Activated naive CD4-positive, alpha-beta T cell treated with anti-CD3 and anti-CD28 coated beads, Interleukin-2, amount 50 U/mL, for 16 hours (primary cell): ENCODE measurements around the gene SLC22A12.
"Not testable (repeated sequence)": the region's sequence is repeated elsewhere in the genome, so short reads cannot be mapped to it uniquely, and the experiment has no call there.

Experiments used
- DNase-seq: peaks from one replicate; pipeline ENCODE4 v3.0.0-alpha.2; 2020

Gene SLC22A12

DNA sequence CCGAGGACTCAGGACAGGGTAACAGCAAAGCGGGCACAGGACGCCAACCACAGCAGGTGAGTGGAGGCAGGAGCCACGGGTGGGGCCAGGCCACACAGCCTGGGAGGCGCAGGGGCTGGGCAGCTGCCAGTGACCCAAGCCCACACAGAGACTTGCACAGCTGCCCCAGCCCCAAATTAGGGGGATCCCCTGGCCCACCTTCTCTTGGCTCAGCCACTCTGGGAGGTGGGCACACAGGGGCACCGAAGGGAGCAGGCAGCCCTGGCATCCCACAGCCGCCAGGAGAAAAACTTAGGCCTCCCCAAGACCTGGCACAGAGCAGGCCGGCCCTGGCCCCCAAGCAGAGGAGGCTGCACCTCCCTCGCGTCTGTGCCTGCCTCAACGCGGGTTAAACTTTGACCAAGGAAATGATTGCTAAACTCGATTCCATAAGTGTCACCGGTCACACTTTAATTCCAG, at the start of gene SLC22A12:
Gene SLC22A12 (plus strand): TSS at position 458 of the 459 bp plus-strand sequence. CDS start 337 bp downstream, outside the sequence.
- DNase-seq = no peak

DNA sequence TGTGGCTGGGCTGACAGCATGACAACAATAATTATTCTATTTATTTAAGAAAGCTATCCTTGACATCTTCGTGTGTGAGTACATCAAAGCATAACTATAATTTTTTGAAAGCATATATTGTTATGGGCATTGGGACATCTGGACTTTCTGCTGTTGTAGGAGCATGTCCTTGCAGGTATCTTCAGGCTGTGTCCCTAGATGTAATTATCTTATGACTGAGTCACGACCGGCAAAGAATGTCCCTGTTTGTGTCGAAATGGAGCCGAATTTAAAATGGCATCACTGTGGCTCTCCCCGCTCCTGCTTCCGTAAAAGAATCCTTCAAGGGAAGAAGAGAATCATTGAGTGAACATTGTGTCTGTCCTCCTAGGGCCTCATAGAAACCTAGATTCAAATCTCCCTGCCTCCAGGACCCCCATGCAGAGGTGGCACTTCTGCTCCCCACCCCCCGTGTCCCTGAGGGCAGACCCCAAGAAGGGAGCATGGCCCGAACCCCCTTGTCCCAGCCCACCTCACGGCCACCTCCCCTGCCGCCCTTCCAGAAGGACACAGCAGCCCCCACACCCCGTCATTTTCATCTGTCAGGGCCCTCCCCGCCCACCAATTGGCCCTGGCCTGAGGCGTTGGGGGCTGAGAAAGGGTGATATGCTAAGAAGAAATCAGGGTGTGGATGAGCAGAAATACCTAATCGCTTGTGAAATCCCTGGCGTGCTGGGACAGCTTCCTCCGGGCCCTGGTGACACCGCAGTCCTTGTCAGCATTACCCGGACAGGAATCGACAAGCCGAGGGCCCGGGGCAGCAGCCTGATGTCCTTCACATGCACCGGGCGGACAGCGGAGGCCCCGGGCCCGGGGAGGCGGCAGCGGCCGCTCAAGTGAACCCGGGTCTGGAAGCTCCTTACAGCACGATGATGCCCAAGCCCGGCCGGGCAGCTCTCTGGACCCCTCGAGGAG, 48.6 kb upstream of the SLC22A12 start:
- no peak for DNase-seq

DNA sequence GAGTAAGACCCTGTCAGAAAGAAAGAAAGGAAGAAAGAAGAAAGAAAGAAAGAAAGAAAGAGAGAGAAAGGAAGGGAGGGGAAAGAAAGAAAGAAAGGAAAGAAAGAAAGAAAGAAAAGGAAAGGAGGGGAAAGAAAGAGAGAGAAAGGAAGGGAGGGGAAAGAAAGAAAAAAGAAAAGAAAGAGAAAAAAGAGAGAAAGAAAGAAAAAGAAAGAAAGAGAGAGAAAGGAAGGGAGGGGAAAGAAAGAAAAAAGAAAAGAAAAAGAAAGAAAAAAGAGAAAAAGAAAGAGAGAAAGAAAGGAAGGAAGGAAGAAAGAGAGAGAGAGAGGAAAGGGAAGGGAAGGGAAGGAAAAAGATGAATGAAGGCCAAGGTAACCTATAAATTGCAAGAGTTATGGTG, 47.2 kb upstream of the SLC22A12 start:
- DNase-seq = no peak

DNA sequence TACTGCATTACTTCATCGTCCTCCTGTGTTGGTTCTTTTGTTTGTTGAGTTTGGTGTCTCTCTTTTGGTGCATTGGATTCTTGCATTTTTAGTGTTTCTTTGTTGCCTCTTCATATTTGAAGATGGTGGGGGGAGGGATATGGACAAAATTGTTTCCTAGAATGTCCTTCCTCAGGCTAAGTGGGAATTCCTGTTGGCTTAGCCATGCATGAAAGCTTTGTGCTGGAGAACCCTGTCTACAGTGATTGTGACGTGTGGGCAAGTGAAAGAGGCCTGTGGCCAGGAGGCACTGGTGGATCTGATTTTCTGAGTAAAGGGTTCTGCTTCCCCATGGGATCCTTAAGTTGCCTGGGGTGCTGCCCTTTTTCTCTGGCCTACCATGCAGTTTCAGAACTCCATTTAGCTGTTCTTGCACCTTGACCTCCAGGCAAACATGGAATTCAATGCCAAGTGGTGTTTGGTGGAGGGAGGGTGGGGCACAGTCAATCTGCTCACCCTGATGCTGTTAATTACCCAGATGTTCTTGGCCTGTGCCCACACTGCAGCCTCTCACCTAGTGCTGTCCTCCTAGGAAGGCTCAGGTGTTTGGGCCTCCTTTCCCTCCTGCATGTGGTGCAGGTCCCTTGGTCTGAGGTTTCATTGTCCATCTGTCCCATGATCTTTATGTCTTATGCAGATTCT, 46.3 kb upstream of the SLC22A12 start:
- DNase-seq = no peak

DNA sequence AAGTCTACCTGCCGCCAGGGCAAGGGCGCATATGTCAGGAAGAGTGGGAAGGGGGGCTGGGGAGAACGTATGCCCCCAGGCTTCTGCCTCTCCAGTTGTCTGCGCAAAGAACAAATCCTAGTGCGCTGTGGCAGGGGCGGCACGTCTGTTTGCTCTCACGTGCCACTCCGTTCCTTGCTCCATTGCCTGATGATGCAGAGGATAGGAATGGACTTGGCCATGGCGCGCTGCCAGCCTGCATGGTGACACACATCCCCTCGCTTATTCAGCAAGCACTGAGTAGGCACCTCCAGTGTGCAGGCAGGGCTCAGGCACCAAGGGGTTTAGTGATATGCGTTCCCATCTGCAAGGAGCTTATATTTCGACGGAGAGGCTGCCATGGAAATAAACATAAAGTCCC, 45.4 kb upstream of the SLC22A12 start:
- DNase-seq = no peak

DNA sequence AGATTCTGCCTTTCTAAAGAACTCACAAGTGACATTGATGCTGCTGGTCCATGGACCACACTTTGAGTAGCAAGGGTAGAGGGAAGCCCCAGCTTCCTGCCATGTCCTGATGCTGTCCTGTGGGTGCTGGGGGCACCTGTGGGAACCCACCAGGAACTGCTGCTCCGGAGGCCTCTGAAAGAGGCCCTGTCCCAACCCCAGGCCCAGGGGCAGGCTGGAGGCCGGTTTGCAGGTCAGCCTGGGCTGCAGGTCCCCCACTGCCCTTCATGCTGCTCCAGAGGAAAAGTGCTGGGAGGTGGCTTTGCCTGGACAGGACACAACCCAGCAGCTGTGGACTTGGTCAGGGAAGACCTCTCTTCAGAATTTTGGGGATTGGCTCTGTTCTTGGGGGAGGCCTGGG, 44.8 kb upstream of the SLC22A12 start:
- DNase-seq = no peak

DNA sequence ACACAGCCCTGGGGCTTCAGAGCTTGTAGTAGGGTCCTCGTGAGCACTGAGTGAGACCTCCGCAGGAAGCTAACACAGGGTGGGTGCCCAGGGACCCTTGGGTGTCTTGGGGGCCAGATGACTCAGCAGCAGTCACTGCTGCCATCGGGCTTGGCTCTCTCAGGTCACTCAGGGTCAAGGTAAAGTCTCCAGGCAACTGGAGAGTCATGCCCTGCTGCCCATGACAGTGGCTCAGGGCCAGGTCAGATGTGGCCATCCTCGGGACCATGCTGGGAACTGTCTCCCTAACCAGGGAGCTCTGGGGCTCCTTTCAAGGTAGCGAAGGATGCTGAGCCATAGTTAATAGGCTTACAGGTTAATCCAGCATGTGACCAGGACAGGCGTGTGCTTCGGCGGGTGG, 44.4 kb upstream of the SLC22A12 start:
- DNase-seq = no peak

DNA sequence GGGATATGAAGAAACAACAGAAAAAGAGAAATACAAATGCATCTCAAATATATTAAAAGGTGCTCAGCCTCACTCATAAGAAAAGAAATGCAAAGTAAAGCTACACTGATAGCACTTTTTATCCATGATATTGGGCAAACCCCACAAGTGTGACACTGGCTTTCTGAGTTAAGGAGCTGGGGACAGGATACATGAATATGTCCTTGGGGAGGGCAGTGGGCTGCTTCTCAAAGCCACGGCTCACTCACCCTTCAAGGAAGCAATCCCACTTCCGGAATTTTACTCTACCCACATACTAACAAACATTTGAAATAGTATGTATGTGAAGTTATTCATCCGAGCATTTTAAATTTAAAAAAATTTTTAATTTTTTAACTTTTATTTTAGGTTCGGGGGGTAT, 41.1 kb upstream of the SLC22A12 start:
- no peak for DNase-seq

DNA sequence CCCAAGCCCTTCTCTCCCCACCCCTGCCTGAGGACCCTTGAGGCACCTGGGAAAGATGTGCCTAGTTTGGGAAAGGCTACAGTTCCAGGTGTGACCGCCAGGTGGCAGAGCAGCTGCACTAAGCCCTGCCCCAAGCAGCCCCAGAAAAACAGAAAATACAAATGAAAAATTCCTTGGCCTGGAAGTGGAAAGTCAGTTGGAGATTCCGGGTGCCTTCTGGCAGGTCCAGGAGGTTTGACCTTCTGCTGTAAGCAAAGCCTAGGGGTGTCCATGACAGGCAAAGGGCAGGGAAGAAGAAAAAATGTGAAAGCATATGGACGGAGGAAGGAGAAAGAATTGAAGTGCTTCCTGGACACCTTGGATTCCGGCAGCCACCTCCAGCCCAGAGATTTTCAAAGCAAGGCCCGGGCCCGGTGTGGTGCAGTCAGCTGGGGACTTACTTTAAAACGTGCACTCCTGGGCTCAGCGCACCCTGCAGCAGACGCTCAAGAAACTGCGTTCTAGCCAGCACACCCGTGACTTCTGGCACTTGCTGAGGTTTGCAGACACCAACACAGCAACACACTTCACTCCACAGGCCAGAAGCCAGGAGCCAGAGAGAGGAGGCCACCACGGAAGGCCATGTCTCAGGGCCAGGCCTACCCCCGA, 37.3 kb upstream of the SLC22A12 start:
- DNase-seq = peak; percentile 49

DNA sequence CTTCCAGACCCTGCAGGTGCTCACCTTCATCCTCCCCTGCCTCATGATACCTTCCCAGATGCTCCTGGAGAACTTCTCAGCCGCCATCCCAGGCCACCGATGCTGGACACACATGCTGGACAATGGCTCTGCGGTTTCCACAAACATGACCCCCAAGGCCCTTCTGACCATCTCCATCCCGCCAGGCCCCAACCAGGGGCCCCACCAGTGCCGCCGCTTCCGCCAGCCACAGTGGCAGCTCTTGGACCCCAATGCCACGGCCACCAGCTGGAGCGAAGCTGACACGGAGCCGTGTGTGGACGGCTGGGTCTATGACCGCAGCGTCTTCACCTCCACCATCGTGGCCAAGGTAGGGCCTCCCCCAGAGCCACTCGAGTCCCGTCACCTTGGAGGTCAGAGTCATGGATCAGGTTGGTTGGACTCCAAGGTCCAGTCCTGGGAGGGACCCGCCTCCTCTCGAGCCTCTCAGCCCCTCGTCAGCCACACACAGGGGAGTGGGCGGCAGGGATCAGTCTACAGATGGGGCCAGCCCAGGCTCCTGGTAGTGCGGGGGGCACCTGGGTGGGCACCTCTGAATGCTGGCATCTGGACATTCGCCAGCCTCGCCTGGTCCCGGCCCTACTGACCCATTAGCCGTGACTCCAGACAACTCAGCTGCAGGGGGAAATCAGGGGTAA, 34.8 kb upstream of the SLC22A12 start:
- DNase-seq = no peak

DNA sequence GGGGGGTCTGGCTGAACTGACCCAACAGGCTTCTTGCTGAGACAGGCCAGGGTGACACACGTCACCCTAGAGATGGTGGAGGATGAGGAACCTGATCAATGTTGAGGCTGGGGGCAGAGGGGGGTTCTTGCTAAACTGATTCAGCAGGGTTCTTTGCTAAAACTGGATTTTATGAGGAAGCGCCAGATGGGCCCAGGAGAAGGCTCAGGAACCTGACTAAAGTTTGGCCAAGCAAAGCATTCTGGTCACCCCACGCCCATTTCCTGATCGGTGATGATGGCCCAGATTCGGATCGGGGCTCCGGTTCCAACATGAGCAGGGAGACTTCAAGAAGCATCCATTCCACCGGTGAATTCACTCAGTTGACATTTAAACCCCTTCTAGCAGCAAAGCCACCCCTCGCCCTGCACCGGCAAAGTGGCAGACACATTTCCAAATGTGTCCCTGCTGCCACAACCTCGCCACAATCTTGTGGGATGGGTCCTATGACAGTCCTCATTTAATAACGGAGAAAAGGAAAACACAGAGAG, 34.2 kb upstream of the SLC22A12 start:
- no peak for DNase-seq

DNA sequence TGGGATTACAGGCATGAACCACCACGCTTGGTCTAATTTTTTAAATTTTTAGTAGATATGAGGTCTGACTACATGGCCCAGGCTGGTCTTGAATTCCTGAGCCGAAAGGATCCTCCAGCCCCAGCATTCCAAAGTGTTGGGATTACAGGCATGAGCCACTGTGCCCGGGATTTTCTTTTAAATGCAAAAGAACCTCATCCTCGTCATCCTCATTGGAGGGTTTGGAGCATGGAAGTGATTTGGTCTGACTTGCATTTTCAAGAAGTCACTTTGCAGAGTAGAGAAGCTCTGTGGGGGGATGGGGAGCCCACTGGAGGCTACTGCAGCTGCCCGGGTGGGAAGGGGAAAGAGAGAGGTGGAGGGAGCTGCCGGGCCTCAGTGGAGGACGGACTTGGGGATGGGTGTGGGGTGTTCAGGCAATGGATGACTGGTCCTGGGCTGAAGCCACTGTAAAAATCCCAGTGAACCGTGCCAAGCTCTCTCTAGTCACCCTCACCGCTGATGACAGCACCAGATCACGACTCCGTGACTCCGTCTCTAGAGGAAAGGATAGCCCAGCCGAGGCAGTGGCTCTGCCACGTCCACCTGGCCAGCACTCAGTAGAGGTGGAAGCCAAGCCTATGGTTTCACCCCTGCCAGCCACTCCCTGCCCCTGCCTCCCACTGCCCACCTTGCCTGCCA, 32.8 kb upstream of the SLC22A12 start:
- no peak for DNase-seq

DNA sequence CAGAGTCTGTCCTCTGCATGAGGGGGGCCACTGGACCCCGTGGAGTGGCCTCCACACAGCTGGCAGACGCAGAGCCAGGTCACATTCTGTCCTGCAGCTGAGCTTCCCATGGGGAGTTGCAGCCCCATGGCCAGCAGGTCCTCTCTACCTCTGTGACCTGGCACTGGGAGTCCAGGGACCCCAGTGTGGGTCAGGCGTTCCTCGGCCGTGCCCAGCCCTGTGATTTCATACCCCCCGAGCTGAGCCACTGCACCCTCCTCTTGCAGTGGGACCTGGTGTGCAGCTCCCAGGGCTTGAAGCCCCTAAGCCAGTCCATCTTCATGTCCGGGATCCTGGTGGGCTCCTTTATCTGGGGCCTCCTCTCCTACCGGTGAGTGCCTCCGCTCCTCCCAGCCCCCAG, 32.2 kb upstream of the SLC22A12 start:
- no peak for DNase-seq

DNA sequence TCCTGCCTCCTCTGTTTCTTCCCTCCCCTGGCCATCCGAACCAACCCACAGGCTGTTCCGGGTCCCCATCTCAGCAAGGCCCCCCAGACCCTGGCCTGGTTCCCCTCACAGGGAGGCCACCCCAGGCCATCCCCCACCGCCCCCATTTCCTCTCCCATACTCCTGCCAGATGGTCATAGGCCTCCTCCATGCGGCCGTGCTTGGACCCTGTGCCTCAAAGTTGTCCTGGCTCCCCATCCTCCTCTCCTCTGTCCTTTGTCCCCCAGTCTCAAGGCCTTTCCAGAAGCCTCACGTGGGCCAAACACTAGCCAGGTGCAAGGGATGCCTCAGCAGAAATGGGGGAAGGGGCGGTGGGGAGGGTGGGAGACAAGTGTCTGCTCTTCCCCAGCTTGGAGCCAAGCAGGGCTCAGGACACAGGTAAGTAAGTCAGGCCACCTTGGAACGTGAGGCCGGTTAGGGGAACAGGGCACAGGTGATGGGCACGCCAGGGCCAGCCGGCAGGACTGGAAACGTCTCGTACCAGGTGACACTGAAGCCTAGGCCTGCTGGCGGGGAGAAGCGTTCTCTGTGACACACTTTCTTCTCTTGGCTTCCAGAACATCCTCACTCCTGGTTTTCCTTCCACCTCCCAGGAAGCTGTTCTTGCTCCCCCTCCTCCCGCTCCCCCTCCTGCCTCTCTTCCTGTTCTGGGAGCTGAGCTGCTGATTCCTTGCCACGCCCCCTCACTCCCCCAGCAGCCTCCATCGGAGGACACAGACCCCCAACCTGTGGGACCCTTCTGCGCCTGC, 31.5 kb upstream of the SLC22A12 start:
- no peak for DNase-seq

DNA sequence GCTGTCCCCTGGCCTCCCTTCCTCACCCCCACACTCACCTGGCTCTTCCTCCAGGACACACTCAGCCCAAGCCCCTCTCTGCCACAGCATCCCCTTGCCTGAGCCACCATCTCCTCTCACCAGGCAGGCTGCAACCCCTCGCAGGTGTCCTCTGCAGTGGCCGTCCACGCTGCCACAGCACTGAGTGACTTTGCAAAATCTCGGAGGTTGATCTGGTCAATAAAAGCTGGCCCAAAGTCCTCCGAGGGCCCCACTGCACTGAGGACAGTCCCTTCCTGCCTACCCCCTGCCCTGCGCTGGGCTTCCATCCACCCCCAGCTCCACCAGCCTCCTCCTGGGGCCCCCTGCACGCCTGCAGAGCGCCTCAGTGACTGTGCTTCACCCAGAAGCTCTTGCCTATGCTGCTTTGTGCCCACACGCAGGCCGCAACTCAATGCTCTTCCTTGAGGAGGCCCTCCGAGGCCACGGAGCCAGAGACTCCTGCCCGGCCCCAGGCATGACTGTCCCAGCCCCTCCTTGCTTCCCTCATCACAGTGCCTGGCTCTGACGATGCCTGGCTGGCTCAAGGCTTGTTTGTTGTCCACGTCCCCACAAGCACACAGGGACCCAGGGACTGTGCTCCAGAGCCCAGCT, 30.8 kb upstream of the SLC22A12 start:
- no peak for DNase-seq

DNA sequence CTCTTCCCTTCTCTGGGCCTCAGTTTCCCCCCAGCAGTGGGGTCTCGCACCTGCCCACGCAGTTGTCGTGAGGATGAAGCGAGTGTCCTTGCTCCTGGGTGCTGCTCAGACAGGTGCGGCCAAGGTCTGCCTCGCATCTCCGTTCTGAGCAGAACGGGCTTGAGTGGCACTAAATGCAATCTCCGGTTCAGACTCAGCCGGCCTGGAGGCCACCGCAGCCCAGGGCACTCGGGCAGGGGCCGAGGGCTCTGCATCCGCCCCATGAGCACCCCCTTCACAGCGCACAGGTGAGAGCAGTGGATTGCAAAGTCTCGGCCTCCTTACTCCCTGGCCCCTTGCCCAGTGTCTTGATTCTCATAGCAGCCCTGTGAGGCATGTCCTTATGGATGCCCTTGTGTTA, 30.1 kb upstream of the SLC22A12 start:
- no peak for DNase-seq

DNA sequence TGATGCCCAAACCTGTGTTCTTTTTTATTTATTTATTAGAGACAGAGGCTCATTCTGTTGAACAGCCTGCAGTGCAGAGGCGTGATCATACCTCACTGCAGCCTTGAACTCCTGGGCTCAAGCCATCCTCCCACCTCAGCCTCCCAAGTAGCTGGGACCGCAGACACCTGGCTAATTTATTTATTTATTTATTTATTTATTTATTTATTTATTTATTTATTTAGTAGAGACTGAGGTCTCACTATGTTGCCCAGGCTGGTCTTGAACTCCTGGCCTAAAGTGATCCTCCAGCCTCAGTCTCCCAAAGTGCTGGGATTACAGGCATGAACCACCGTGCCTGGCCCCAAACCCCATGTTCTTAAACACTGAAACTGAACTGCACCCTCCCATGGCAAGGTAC, 29.6 kb upstream of the SLC22A12 start:
- not testable (repeated sequence) for DNase-seq

DNA sequence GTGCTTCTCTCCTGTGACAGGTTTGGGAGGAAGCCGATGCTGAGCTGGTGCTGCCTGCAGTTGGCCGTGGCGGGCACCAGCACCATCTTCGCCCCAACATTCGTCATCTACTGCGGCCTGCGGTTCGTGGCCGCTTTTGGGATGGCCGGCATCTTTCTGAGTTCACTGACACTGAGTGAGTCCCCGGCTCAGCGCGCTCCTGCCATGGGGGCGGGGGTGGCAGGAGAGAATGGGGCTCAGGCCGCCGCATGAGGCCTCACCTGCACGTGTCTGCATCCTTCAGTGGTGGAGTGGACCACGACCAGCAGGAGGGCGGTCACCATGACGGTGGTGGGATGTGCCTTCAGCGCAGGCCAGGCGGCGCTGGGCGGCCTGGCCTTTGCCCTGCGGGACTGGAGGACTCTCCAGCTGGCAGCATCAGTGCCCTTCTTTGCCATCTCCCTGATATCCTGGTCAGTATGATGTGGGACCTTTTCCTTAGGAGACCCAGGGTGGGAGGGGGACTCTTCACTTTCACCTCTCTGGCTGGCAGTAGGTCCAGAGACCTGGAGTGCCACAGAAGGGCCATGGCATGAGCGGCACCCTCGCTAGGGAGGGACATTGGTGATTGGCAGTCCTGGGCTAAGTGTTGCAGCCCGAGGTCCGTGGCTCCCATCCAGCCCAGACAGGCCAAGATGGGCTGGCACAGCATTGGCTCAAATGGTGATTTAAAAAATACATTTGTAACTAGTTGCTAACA, 28.9 kb upstream of the SLC22A12 start:
- DNase-seq = no peak

DNA sequence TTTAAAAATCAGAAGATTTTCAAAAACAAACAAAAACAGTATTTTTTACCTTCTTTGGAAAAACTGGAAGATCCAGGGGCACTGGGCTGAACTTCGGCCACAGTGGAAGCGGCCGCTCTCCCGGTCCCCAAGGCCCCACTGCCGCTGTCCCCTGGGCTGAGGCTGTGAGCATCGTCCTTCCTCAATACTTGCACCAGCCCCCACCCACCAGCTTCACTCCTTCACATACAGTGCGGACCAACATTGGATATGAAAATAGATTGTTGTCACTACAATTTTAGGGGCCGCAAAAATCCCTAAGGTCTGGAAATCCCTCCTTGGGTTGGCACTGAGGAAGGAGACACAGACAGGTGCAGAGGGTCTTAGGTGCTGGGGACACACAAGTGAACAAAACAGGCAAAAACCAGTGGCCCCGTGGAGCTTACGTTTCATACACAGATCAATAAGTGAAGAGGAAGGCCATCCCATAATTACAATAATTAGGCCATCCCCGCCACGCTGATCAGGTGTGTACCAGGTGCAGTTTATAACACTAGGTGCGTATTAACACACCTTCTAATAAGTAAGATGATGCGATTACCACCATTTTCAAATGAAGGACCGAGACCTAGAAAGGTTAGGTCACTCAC, 28.2 kb upstream of the SLC22A12 start:
- no peak for DNase-seq

DNA sequence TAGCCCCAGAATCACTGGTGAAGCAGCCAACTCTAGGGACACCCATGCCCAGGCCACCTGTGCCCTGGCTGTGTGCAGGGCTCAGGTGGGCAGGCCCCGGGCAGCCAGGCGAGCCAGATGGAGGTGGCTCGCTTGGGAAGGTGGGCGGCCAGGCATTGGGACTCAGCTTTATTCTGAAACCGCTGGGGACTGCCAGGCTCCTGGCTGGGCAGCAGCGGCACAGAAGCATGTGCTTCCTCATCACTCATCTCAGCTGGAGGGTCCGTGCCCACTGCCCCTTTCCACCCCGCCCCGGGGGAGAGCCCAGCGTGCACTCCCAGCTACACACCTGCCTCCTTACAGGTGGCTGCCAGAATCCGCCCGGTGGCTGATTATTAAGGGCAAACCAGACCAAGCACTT, 27.1 kb upstream of the SLC22A12 start:
- no peak for DNase-seq
